Left lobe of liver (tissue), 2 donors: ENCODE results near the gene FBXO11. TPM values are rescaled to one million over a fixed set of nuclear protein-coding genes. Genes with fewer than 3 reads are reported as not detected.

Source experiments
- ATAC-seq: fragments of 200-7000 bp; cut with Tn5 transposase; one replicate; pipeline ENCODE4 v1.9.1; 2020; ENCODE audit warnings: mild to moderate bottlenecking, moderate library complexity
- DNase-seq: peaks from one replicate; pipeline ENCODE4 v3.0.0-alpha.2; 2020; ENCODE audit warnings: low spot score
- total RNA-seq: library from RNA; stranded (reverse); gene quantifications from one replicate; pipeline ENCODE4 v1.2.1, GENCODE V29; 2021
- donor health status: DM: no; HTN: no; CAD: no; lungs with moderate emphysema.
- donor health status: DM: no; HTN: yes; CAD: no.

Gene FBXO11
- total RNA-seq, 1 donor from 2014 or later = 21.0 TPM

DNA sequence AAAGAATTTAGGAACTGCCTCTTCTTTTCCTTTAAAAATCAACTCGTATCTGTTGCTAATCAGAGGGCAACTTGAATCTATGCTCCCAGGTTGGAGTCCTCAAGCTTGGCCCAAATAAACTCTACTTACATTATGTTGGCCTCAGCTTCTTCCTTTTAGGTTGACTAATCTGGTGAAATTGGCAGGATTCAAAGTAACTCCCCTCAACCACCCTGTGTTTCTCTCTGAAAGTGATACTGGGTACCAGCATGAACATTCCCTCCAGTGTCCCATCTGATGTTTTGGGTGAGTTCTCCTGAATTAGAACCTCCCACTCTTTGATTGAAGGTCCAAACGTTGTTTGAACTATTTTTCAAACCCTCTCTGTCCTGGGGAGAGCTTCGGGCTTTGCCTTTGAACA, 164.7 kb downstream of the FBXO11 start:
- DNase-seq (no peak), ATAC-seq (no peak)

DNA sequence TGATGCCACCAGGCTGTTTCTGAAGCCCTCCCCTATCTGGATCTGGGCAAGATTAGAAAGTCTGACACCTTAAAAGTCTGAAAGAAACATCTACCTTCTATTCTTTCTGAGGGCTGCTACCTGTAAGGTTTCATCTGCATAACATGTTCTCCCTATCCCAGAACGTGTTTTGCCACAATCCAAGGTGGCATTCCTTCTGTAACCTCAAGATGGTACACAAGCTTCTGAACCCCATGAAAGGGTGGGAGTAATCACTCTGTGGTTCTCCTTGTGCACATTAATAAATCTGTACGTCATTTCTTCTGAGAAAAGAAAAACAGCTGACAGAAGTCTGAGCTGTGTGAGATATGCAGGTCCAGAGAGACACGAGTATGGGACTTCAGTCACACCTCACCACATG, 165.2 kb downstream of the FBXO11 start:
- no peak for ATAC-seq
- DNase-seq = no peak

Other genes with a start within 250 kb of the FBXO11 start
- gene MSH6, start 123.4 kb downstream of the FBXO11 start, total RNA-seq = 19.3 TPM